Uterus (tissue), 2 donors: Measurements from ENCODE around the gene RHOXF2.

Experiments used
- POLR2A ChIP-seq, 2 donors: fragments of 450-650 bp; IDR thresholded peaks; one replicate each; pipeline ENCODE4 v1.6.1; 2016; ENCODE audit warnings: antibody characterized with exemption in 2 of 2, mild to moderate bottlenecking in 1 of 2, moderate library complexity in 1 of 2
- TF ChIP-seq, protein P1 (sequence below), 4 experiments: fragments of 200-600 bp in 2 of 4; fragments of 450-650 bp in 2 of 4; sonication (generic) in 2 of 4; IDR thresholded peaks; one replicate each; pipeline ENCODE4 v1.5.1; 2016 to 2019; ENCODE audit warnings: antibody characterized with exemption in 4 of 4, mild to moderate bottlenecking in 2 of 4, moderate library complexity in 1 of 4

- TF ChIP-seq POLR2A (IDR thresholded peaks at IDR 0.05) = no peak
- TF ChIP-seq, protein P1, sequence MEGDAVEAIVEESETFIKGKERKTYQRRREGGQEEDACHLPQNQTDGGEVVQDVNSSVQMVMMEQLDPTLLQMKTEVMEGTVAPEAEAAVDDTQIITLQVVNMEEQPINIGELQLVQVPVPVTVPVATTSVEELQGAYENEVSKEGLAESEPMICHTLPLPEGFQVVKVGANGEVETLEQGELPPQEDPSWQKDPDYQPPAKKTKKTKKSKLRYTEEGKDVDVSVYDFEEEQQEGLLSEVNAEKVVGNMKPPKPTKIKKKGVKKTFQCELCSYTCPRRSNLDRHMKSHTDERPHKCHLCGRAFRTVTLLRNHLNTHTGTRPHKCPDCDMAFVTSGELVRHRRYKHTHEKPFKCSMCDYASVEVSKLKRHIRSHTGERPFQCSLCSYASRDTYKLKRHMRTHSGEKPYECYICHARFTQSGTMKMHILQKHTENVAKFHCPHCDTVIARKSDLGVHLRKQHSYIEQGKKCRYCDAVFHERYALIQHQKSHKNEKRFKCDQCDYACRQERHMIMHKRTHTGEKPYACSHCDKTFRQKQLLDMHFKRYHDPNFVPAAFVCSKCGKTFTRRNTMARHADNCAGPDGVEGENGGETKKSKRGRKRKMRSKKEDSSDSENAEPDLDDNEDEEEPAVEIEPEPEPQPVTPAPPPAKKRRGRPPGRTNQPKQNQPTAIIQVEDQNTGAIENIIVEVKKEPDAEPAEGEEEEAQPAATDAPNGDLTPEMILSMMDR (IDR thresholded peaks at IDR 0.05) = no peak
Observed at GRCh38 chrX:120115438-120115963, 42.9 kb upstream of the RHOXF2 start, which contains the start of gene RHOXF1.
